GM18502 (cell line): ENCODE data around the gene CHST10.
"Not testable (repeated sequence)": the region's sequence is repeated elsewhere in the genome, so short reads cannot be mapped to it uniquely, and the experiment has no call there.

Source experiments
- ATAC-seq: cut with Tn5 transposase; IDR thresholded peaks from one replicate; pipeline ENCODE4 v1.9.1; 2021; ENCODE audit warnings: mild to moderate bottlenecking; ENCODE audit not compliant: unreplicated experiment, poor library complexity

The CHST10 gene, protein sequence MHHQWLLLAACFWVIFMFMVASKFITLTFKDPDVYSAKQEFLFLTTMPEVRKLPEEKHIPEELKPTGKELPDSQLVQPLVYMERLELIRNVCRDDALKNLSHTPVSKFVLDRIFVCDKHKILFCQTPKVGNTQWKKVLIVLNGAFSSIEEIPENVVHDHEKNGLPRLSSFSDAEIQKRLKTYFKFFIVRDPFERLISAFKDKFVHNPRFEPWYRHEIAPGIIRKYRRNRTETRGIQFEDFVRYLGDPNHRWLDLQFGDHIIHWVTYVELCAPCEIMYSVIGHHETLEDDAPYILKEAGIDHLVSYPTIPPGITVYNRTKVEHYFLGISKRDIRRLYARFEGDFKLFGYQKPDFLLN

DNA sequence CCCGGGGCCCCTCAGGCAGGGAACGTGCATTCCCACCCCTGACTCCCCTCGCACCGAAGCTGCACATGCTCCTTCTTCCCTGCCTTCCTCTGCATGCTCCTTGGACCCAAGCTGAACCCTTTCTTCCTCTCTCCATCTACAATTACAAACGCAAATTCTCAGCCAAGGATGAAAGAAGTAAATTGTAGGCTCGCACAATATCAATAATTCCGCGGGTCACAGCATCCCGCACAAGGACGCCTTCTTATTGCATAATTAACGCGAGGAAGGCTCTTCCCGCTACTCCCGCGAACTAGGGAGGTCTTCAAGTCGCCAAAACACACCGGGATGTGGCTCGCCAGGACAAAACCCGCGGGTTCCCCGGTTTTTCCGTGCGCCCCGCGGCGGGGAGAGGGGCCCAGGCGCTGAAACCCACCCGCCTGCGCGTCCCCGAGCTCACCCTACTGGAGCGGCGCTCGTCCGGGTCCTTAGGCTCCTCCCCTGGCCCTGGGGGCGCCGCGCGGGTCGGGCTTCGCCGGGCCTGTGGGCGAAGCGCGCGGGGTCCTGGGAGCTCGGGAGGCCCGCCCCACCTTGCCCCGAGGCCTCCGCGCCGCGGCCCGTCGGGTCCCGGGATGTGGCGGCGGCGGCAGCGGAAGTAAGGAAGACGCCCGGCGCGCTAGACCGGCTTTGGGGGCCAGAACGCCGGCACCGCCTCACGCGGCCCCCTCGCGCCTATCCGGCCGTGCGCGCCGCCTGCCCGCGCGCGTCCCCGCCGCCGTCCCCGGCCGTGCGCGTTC is at the start of gene CHST10:
Gene CHST10 (minus strand): TSS at position 734 of the 776 bp plus-strand sequence. CDS start 10,993 bp downstream, outside the sequence.
- ATAC-seq, result peak; percentile 92

DNA sequence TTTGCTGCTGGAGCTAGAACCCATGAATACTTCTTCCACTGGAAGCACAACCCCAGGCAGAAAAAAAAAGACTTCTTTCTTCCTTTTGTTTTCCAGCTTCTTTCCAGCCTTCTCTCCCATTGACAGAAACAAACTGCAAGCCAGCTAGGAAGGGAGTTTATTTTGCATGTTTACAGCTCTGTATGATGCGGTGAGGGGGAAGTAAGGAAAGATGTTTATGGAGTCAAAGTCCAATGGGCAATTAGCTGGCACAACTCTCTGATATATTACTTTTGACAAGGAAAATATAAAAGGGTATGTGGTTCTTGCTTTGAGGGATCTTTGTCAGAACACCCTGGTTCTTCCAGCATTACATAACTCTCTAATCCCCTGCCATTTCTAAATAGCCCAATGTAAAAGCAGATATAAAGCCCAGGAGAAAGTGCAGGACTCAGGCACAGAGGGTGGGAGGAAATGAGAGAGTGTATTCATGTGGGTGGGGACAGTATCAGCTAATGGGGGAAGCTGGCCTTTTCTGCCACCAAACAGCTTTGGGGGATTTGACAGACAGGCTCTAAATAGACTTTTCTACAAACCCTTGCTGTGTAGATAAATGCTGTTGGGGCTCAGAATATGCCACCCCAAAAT is 43.5 kb upstream of the CHST10 start:
- ATAC-seq, result no peak

DNA sequence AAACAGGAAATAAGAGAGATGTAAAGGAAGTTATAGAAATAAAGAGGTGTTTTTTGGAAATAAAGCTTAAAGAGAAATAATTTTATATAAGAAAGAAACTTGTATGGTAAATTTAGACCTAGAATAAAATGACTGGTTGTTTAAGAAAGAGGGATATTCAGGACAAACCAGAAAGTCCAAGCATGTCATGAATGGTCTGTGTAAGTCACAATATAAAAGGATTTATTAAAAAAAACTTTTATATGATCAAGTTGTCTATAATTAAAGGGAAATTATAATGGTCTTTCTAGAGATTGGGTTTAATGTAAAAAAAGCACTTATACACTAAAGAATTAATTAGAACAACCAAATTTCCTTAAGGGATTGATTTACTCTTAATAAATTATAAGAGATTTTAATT is 38.9 kb upstream of the CHST10 start:
- not testable (repeated sequence) for ATAC-seq

DNA sequence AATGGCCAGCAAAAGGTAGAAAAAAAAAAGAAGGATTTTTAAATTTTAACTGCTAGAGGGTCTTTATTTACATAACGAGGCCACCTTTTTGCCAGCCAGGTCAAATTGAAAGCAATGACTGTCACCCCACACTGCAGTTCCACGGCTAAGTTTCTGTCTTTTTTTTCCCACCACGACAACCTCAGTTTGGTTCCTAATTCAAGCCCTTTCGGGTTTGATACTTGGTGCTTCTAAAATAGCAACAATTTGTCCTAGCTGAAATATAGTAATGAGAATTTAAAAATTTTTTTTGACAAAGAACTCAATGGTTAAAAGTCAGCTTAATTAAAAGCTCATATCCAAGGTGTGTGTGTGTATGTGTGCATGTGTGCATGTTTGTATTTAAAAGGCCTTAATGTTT is 36.4 kb upstream of the CHST10 start:
- ATAC-seq, result no peak

DNA sequence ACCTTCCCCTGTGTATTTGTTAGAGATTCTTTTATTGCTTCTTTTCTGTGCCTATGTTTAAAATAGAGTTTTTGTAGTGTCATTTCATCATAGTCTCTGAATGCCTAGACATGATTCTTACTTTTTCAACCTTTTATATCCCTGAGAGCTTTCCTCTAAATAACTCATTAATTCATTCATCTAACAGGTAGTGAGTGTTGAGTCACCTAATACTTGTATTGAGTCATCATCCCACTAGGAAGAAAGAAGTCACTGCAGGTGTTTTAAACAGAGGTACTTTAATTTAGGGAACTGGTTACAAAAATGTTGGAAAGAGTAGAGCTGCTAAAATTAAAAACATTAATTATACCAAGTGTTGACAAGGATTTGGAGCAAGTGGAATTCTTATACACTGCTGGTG is 34.3 kb upstream of the CHST10 start:
- no peak for ATAC-seq

DNA sequence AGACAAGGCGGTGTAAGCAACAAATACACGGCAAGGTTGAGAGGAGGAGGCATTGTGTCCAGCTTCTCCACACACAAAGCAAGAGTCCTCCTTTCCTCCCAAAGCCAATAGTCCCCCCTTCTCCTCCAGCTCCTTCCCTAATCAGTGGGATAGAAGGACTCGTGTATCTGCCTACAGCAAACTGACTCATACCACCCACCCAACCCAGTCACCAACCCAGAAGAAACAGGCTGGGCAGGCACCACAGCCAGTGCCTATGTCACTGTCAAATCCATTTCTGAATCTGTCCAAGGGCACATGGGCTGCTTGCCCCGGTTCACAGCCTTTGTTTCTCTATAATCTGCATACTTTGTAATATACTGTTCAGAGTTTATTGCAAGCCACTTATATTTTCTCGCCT is 33.6 kb upstream of the CHST10 start:
- ATAC-seq, result no peak

DNA sequence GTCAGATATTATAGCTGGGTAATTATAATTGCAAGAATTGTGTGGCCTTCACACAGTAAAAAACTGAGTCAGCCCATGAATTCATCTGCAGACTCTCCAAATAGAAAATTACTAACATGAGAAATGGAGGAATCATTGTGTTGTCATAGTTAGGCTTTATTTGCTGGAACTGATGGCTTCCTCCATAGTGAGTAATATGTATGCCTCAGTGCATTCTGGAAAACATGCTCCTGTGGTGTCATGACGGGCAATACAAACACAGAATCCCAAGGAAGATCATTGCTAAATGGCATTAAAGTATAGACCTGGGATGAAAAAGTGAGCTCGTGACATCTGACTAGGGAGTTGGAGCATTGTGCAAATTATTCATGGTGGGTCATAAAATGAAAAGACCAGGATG is 29.2 kb upstream of the CHST10 start:
- no peak for ATAC-seq

DNA sequence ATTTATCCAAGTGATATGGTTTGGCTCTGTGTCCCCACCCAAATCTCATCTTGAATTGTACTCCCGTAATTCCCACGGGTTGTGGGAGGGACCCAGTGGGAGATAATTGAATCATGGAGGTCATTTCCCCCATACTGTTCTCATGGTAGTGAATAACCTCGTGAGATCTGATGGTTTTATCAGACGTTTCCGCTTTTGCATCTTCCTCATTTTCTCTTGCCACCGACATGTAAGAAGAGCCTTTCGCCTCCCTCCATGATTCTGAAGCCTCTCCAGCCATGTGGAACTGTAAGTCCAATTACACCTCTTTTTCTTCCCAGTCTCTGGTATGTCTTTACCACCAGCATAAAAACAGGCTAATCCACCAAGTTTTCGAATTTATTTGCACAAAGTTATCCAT is 20.3 kb upstream of the CHST10 start:
- no peak for ATAC-seq

DNA sequence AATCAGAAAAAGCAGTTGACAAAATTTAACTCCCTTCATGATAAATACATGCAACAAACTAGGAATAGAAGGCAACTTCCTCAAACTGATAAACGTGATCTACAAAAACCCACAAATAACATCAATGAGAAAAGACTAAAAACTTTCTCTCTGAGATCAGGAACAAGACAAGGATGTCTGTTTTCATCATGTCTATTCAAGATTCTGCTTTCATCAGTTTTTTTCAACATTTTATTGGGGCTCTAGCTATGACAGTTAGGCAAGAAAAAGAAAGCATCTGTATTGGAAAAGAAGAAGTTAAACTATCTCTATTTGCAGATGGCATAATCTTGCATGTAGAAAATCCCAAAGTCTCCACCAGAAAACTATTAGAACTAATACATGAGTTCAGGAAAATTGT is 12.3 kb upstream of the CHST10 start:
- no peak for ATAC-seq

DNA sequence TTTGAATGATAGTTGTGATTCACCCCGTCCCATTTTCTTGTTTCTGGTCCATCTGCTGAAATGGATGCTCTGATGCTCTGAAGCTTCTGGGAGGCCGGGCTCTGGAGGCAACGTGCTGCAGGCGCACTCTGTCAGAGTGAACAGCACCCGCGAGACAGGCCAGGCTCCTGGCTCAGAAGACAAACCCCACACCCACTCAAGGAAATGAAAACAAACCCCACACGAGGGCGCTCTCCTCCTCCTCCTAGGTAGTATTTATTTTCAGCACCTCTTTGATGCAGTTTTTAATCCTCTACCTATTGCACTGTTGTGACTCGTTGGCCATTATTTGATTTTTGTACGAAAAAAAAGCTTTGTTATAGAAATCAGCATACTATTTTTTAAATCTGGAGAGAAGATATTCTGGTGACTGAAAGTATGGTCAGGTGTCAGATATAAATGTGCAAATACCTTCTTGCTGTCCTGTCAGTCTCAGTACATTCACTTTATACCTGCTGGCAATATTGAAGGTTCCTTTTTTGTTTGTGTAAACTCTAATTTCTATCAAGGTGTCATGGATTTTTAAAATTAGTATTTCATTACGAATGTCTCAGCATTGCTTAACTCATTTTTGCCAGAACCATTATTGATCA is 10.3 kb upstream of the CHST10 start:
- peak; percentile 48 for ATAC-seq

DNA sequence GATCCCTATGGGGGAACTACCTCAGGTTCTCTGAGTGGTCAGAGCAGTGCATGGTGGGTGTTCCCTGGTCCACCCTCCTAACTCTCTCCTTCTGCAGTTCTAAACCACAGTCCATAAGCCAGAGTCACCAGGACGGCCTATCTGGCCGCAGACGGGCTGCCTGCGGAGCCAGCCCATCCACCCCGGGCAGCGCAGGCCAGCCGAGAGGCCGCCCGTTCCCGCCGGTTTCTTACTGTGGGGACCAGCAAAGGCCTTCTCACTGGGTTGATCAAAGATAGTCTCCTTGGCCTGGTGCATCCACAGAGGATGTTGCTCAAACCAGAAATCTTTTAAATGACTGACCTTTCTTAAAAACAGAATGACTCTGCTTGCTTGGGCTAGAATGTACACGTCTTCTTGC is 9.6 kb upstream of the CHST10 start:
- no peak for ATAC-seq

DNA sequence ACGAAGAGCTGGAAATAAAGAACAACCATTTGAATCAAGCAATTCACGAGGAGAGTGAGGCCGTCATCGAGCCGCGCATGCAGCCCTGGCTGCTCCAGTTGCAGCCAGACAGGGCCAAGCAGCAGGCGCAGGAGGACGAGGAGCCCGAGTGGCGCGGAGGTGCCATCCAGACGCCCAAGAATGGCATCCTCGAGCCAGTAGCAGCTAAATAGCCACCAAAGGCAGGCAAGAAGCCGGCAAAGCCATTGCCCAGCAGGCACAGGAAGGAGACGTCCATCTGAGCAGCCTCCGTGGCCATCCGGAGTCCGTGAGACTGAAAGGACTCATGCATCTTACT is 8.9 kb upstream of the CHST10 start:
- no peak for ATAC-seq

DNA sequence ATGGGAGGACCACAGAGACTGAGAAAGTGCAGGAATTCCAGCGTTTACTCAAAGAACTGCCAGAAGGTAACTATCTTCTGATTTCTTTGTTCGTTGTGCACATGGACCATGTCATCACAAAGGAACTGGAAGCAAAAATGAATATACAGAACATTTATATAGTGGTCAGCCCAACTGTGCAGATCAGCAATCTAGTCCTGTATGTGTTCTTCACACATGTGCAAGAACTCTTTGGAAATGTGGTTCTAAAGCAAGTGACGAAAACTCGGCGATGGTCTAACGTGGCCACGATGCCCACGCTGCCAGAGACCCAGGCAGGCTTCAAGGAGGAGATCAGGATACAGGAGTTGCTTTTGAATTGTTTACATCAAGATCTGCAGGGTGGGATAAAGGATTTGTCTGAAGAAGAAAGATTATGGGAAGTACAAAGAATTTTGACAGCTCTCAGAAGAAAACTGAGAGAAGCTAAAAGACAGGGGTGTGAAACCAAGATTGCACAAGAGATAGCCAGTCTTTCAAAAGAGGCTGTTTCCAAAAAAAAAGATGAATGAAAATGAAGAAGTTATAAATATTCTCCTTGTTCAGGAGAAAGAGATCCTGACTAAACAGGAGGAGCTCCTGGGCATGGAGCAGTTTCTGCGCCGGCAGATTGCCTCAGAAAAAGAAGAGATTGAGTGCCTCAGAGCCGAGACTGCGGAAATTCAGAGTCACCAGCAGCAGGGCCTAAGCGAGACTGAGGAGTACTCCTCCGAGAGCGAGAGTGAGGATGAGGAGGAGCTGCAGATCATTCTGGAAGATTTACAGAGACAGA is 8.3 kb upstream of the CHST10 start:
- no peak for ATAC-seq

DNA sequence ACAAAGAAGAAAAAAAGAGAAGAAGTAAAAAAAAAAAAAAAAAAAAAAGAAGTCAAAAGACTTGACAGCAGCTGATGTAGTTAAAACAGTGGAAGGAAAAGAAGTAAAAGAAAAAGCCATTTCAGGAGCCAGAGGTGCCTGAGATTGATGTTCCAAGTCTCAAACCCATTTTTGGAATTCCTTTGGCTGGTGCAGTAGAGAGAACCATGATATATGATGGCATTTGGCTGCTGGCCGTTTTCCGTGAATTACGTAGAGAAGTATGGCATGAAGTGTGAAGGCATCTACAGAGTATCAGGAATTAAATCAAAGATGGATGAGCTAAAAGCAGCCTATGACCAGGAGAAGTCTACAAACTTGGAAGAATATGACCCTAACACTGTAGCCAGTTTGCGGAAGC is 7.6 kb upstream of the CHST10 start:
- no peak for ATAC-seq

DNA sequence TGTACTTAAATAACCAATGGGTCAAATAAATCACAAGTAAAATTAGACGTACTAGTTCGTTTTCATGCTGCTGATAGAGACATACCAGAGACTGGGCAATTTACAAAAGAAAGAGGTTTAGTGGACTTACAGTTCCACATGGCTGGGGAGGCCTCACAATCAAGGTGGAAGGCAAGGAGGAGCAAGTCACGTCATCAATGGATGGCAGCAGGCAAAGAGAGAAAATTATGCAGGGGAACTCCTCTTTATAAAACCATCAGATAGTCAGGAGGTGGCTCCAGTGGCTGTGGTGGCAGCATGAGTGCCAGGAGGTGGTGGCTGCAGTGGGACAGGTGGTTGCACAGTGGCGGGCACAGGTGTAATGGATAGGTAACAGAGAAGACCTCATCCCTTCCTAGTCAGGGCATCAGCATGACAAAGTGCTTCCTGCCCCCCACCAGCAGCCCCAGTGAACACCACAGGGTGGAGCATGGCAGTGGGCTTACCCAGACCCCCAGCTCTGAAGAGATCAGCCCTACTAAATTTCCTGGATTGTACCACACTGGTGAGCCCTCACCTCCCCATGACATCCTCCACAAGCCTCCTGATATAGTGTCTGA is 6.9 kb upstream of the CHST10 start:
- ATAC-seq, result no peak

DNA sequence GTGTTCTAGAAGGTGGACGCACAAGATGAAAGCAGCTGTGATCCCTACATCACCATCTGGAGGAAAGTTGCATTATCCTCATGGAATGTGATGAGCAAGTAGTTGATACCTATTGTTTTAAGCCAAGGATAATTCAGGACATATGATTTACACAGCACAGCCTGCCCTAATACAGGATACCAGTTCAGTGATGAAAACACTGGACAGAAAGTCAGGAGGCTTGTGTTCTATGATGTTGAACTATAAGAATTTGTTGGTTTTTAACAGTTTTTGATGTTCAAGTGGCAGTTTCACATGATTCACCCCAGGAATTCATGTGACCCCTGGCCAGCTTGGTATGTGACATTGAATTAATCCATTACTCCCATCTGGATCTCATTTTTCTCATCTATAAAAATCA is 6.2 kb upstream of the CHST10 start:
- no peak for ATAC-seq

DNA sequence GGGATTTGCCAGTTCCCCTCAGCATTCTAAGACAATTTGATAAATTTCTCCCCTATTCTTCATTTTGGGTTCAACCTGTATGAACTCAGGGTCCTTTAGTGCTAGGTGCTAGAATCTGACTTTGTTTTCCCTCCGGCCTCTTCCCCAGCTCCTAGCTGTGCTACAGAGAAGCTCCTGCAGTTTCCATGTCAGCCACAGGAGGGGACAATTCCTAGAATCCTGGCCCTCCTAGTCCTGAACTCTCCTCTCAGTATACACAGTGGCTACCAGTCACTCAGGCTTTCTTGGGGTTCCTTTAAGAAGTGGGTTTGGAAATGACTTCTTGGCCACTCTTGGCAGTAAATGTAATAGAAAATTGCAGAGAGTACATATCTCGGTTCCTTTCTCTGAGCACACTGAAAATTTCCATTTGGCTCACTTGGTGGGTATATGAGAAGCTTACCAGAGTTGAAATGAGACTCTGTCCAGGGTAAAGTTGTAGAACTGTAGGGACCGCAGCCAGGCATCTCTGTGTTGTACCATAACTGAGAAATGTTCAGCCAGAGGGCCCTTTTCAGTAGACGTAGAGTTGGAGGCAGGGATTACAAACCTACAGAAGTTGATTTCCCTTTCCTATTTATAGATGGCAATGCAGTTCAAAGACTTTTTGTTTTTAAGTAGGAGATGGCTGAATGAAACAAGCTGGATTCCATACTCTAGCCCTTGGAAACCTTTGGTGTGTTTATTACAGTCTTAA is 5.0 kb upstream of the CHST10 start:
- no peak for ATAC-seq

DNA sequence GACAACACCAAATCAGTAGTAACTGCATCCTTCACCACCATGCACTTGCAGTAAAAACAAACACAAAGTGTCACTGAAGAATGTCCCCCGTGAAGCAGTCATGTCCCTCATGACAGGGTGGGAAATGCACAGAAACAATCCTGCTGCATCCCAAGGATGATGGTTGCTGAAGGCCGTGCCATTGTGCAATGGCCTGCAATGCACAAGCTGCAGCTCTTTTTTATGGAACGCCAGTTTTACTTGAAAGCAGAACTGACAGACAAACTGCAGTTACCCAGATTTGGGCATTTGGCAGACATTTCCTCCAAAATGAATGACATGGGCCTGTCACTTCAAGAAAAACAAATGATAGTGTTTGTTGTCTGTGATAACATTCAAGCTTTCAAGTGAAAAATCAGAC is 2.4 kb upstream of the CHST10 start:
- no peak for ATAC-seq

DNA sequence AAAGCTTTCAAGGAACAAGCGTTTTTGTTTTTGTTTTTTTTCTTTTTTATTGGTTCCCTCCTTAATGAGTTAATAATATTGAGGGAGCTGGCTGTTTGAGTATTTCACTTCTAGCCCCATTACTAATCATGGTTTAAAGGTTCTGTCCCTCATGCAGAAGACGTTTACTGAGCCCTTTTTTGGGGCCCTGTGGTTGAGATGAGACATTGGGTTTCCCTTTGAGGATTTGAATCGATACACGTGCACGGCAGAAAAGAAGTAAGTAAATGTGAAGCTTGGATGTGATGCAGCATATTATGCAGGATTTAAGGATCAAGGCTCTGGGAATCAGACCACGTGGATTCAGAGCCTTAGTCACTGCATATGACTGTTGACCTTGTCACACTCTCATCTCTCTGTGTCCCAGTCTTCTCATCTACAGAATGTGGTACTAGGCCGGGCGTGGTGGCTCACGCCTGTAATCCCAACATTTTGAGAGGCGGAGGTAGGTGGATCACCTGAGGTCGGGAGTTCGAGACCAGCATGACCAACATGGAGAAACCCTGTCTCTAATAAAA is 1.0 kb upstream of the CHST10 start:
- no peak for ATAC-seq
